HG03045 (cell line): ENCODE results near the gene HYPK.

Experiments
- ATAC-seq: cut with Tn5 transposase; IDR thresholded peaks from one replicate; pipeline ENCODE4 v1.9.1; 2021; ENCODE audit warnings: mild to moderate bottlenecking, moderate library complexity; ENCODE audit not compliant: unreplicated experiment

HYPK gene, protein sequence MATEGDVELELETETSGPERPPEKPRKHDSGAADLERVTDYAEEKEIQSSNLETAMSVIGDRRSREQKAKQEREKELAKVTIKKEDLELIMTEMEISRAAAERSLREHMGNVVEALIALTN

DNA sequence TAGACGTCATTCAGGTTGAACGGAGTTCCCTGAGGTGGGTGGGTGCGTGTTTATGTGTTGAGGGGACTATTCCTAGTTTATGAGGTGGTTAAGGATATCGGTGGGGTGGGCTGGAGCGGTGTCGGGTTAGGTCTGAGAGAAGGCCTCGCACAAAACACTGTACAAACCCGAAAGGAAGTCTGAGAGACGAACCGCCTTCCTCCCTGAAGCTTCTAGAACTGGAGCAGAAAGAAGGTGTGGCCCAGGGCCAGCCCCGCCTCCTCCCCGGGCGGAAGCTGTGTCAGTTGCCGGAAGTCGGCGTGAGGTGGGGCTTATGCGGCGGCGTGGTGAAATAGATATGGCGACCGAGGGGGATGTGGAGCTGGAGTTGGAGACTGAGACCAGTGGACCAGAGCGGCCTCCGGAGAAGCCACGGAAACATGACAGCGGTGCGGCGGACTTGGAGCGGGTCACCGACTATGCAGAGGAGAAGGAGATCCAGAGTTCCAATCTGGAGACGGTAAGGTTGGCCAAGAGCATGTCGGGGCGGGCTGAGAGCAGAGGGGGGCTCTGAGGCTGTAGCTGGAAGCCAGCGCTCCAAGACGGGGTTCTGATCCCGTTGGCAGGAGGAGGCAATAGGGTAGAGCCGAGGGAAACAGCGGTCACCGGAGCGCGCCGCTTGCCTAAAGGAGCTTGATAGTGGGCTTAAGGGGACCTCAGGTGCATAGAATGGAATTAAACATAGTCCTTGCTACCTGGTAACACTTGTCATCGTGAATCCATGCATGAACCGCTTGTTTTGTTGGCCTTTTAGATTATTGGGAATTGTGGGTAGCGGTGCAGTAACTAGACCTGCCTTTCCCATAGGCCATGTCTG lies at the start of gene HYPK:
HYPK (plus strand) TSS at position 314 of the 856 bp plus-strand sequence; CDS start at position 338, 24 bp downstream.
- peak; percentile 87 for ATAC-seq

GRCh38 chr15:43751885-43752284 lies 48.5 kb upstream of the HYPK start:
- ATAC-seq, result no peak

DNA sequence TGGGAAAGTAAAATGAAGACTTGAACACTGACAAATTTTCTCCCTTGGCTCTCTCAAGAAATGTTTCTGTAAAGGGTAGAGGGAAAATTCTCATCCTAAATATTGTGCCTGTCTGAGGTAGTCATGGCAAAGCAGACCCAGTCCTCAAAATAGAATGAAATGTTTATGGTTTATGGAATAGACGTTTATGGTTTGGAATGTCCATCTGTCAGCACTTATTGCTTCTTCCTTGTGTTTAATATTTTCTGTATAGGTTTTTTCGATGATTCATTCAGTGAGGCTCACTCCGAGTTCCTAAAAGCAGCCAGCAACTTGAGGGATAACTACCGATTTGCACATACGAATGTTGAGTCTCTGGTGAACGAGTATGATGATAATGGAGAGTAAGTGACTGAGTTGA lies 37.6 kb upstream of the HYPK start:
- no peak for ATAC-seq

DNA sequence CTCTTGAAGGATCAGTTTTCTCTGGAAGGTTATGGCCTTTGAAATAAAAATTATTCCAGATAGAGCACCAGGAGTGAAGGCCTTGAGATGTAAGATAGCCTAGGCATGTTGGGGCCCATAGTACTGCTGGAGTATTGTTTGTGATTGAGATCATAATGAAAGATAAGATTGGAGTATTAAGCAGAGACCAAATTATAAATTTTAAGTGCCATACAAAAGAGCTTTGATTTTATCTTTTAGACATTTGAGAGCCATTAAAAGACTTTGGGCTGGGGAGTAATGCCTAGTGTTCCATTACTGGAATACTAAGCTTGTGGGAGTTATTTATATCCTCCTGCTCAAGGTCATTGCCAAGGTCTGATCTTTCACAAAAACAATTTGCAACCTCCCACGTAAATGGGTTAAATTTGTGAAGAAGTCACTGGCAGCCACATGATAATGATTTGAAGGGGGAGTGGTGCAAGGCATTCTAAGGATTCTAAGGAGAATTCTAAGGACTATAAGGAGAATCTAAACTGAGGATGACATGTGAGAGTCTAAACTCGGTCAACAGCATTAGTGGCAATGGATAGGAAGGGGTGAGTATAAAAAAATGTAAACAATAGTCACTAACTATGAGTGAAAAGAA lies 36.5 kb upstream of the HYPK start:
- ATAC-seq, result no peak

- ATAC-seq, result no peak
These were observed 30.7 kb upstream of the HYPK start for GRCh38 chr15:43769584-43770228.

DNA sequence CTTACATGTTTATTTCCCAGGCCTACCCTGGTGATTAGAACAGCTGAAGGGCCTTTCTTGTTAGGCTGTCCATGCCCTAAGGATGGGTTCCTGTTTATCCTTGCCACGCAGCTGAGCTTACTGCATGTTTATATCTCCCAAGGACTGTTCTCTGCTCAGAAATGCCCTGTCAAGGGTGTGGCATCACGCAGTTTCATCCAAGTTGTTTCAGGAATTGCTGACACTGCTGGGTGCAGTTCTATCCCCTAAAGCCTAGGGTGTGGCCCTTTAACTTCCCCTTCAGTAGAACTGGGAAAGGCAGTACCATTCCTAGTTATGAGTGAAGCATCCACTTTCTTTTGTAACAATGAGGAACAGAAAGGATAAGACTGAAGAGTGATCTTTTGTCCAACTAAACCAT lies 28.6 kb upstream of the HYPK start:
- no peak for ATAC-seq

DNA sequence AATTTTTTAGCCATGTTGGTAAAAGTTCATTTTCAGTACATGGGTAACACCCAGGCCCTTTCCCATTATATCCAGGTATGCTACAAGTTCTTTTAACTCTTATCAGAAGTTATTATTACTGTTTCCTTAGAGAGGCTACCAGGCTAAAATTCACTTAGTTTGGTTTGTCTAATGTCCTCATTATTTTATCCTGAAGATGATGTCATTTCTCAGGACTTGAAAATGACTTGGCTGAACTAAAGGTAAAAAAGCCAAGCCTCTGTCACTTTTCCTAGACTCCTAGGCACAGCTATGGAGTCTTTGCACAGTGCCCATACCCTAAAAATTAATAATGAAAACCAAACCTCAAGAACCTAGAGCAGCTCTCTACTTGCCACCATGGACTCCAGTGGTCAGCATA lies 27.8 kb upstream of the HYPK start:
- no peak for ATAC-seq

- no peak for ATAC-seq
These were observed 26.3 kb upstream of the HYPK start for GRCh38 chr15:43774062-43774461.

- ATAC-seq, result no peak
These were observed 24.9 kb upstream of the HYPK start for GRCh38 chr15:43775411-43775965.

DNA sequence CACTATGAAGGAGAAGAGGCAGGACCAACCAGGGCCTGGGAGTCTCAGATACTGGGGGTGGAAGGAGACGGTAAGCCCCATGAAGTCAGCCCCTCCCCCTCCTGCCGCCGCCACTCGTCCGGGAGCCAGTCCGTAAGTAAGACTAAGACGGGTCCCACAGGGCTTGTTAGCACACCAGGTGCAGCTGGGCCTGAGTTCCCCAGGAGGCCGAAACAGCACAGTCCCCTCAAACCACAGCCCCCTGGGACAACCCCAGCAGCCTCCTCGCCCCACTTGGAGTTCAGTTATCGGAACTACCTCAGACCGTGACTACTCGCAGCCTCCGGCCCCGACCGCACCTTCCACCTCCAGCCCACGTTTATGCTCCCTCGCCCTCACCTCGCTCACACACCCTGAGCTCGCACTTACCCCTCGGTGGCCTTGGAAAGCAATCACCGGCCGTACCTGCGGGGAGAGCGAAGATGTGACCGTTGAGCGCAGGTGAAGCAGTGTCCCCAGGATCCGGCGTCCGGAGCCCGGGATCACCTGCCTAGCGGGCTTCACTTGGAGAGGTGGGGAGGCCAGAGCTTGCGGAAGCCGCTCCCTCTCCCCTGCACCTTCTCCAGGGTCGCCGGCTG lies 24.2 kb upstream of the HYPK start:
- peak; percentile 58 for ATAC-seq

DNA sequence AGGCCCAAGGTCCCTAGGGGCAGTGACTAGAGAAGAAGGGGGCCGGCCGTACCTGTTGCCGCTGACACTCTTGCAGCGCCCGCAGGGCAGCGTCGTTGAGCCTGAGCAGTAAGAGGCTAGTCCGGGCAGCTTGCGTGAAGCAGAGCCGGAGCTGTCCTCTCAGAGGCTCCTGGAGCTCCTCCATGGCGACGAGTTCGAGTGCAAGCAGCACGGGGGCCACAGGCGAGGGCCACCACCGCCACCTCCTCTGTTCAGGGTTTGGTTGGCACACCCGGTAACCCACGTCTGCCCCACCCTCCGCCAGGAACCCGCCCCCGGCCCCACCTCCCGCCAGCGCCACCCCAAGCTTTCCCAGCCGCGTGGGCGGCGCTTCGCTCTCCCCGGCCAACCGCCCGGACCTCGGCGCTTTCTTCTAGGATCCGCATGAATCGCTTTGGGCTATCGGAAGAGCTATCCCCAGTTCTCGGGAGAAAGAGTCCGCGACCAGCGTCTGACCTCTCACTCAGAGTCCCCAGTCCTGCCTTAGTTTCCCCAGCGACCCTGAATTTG lies 23.6 kb upstream of the HYPK start, which contains the start of gene ELL3:
ELL3 (minus strand) TSS at position 249 of the 549 bp plus-strand sequence; CDS start at position 184, 65 bp downstream.
- peak; percentile 37 for ATAC-seq

DNA sequence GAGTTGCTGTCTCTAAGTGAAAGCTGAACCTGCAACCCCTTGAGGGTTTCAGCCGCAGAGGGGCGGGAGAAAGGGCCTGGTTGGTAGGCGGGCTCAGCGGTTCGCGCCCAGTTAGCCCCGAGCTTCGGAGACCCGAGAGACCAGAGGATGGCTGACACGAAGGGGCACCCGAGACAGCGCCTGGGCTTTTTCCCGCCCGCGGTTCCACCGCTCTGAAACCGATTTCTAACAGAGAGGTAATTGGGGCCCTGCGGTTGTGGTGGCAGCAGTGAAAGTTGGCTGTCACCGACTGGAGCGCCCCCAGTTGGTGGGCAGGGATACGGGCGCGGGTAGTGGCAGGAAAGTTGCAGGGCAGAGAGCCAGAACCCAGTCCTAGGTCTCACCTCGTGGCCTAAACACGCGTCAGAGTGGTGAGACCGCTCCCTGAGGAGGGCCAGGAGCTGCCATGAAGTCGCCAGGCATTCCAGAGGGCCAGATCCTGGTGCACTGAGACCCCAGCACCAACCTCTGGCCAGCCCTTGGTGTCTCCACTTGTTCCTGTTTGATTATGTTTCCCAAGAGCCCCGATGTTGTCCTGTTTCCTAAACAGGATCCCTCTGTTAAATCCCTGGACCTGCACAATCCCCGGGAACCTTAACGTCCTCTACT lies 23.0 kb upstream of the HYPK start:
- peak; percentile 55 for ATAC-seq

DNA sequence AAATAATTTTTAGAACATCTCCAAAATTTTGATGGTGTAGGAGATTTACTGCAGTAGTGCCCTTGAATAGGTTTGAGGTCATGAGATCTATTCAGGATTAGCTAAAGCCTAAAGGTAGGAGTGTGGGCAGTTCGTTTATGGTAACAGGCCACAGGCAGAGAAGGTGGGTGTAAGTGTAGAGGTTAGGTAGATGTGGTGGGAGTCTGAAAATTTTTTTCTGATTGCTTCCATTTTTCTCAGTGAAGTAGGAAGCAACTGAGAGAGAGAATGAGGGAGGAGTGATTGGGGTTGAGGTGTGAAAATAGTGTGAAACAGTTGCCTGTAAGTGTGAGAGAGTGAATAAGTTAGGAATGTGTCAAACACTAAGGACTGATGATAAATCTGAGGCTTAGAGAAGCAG lies 21.4 kb upstream of the HYPK start:
- no peak for ATAC-seq

GRCh38 chr15:43789409-43789808 lies 11.0 kb upstream of the HYPK start:
- ATAC-seq, result no peak

DNA sequence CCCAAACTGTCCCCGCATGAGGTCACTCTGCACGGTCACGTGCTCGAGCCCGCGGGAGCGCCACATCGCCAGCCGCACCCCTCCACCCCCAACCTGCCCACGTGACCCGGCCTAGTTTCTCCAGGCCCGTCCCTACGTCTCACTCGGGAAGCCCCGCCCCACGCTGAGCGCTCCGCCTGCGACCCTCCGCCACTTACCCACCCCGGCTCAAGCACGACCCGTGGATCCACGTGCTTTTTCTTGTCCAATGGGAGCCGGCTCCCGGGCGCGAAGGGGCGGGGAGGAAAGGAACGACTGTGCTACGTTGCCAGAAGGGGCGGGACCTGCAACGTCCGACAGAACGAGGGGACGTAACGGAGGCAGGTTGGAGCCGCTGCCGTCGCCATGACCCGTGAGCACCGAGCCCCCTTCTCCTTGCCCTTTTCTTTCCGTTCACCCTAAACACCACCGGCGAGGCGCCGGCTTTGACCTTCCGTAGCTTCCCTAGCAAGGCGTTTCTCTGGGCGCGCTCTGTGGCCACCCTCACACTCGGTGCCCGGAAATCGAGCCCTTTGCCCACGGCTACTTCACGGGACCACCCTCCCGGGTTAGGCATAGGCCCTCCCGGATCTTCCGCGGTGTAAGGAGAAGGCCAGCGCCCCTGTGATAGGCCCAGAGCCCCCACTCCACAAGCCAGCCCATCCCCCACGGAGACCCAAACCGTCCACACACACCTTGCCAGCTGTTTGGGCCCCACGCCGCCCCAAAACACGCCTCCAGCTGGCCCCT lies 8.2 kb upstream of the HYPK start, which contains the start of gene SERF2:
SERF2 (plus strand) TSS at position 328 of the 768 bp plus-strand sequence; CDS start at position 385, 57 bp downstream.
- ATAC-seq, result peak; percentile 90

GRCh38 chr15:43792761-43793476 lies 7.5 kb upstream of the HYPK start:
- ATAC-seq, result no peak

DNA sequence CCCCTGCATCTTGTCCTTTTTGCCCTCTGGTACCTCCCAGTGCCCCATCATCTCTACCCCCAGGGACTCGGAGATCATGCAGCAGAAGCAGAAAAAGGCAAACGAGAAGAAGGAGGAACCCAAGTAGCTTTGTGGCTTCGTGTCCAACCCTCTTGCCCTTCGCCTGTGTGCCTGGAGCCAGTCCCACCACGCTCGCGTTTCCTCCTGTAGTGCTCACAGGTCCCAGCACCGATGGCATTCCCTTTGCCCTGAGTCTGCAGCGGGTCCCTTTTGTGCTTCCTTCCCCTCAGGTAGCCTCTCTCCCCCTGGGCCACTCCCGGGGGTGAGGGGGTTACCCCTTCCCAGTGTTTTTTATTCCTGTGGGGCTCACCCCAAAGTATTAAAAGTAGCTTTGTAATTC lies 6.8 kb upstream of the HYPK start:
- ATAC-seq, result no peak

- ATAC-seq, result no peak
These were observed 5.9 kb upstream of the HYPK start for GRCh38 chr15:43794269-43795037.
